Measurements from ENCODE around the gene ZCCHC2. TPM values are rescaled to one million over a fixed set of nuclear protein-coding genes. Genes with fewer than 3 reads are reported as not detected.

The ZCCHC2 gene
- total RNA-seq, 1 experiment from 2014 or later = 12.4 TPM

- H3K27ac Mint-ChIP-seq = no peak overlapping the region
- H3K14ac ChIP-seq (ENCODE audit: insufficient read depth, low read length) = no peak overlapping the region
- H3K4me2 ChIP-seq (ENCODE audit: insufficient read depth, insufficient read length, low read length) = no peak overlapping the region
- H3K27me3 Mint-ChIP-seq (ENCODE audit: low read depth) = no peaks in the 10 kb centered on the region
- H3K9me3 Mint-ChIP-seq = no peaks in the 10 kb centered on the region
- WGBS (ENCODE audit: extremely low coverage, insufficient read length, low lambda C conversion rate) = no CpG with 5 or more reads among the region's 7 CpGs
- no peak overlapping the region for H3K23ac ChIP-seq (ENCODE audit: insufficient read length, low read depth, low read length)
- H3K27ac ChIP-seq (ENCODE audit: insufficient read length, low read depth, low read length) = no peak overlapping the region
- peaks cover 0 to 3% of the 10 kb centered on the region in 2 experiments; a peak in 1 of 4 replicates for H3K4me1 Mint-ChIP-seq
- no peak overlapping the region for H4K8ac ChIP-seq (replicated peaks; ENCODE audit: insufficient read length, low read depth, low read length)
- no peak overlapping the region for H2AK5ac ChIP-seq (ENCODE audit: insufficient read length, low read length)
- no peak overlapping the region for H2BK12ac ChIP-seq (ENCODE audit: insufficient read length, low read depth, low read length)
- no peak overlapping the region for H3T11ph ChIP-seq (ENCODE audit: low read length)
- H3K9me3 ChIP-seq (ENCODE audit: control insufficient read depth, low read depth, low read length) = no peaks in the 10 kb centered on the region
- H2BK15ac ChIP-seq (ENCODE audit: low read depth, low read length) = no peak overlapping the region
- H3K36me3 Mint-ChIP-seq (ENCODE audit: insufficient read depth in 1 of 3, low read depth in 3 of 3) = no peaks in the 10 kb centered on the region; a peak in 1 of 7 replicates
- H4K20me1 ChIP-seq (ENCODE audit: control insufficient read depth, insufficient read depth, insufficient read length) = no peaks in the 10 kb centered on the region
- no peak overlapping the region for H2BK120ac ChIP-seq (ENCODE audit: low read depth, low read length, poor library complexity, severe bottlenecking)
- no peak overlapping the region for H3K9ac ChIP-seq (ENCODE audit: extremely low read depth, insufficient read length, low read length)
- H3K56ac ChIP-seq (ENCODE audit: insufficient read length, low read depth, low read length) = no peak overlapping the region
- H4K91ac ChIP-seq (ENCODE audit: insufficient read length, low read depth, low read length) = no peak overlapping the region
- H4K5ac ChIP-seq (ENCODE audit: insufficient read length, low read depth, low read length) = no peak overlapping the region
- H3K4ac ChIP-seq (ENCODE audit: low read depth, low read length) = no peak overlapping the region
- no peaks in the 10 kb centered on the region for H3K23me2 ChIP-seq (ENCODE audit: insufficient read length, low read depth, low read length, poor library complexity, severe bottlenecking)
- no peak overlapping the region for H2BK5ac ChIP-seq (ENCODE audit: insufficient read length, low read length)
- no peak overlapping the region for H2AFZ ChIP-seq (ENCODE audit: low read length)
- no peak overlapping the region for H2BK20ac ChIP-seq (ENCODE audit: low read depth, low read length, poor library complexity, severe bottlenecking)
- H3K79me1 ChIP-seq (ENCODE audit: insufficient read depth, low read depth, low read length, poor library complexity, severe bottlenecking) = peaks cover 9% of the 10 kb centered on the region
- no peaks in the 10 kb centered on the region for H3K79me2 ChIP-seq (ENCODE audit: insufficient read depth, low read length)
- H3K18ac ChIP-seq (ENCODE audit: insufficient read length, low read depth, low read length) = no peak overlapping the region
- no peaks in the 10 kb centered on the region for H3K4me1 ChIP-seq (ENCODE audit: insufficient read depth, low read length)
- TF ChIP-seq, protein P1, sequence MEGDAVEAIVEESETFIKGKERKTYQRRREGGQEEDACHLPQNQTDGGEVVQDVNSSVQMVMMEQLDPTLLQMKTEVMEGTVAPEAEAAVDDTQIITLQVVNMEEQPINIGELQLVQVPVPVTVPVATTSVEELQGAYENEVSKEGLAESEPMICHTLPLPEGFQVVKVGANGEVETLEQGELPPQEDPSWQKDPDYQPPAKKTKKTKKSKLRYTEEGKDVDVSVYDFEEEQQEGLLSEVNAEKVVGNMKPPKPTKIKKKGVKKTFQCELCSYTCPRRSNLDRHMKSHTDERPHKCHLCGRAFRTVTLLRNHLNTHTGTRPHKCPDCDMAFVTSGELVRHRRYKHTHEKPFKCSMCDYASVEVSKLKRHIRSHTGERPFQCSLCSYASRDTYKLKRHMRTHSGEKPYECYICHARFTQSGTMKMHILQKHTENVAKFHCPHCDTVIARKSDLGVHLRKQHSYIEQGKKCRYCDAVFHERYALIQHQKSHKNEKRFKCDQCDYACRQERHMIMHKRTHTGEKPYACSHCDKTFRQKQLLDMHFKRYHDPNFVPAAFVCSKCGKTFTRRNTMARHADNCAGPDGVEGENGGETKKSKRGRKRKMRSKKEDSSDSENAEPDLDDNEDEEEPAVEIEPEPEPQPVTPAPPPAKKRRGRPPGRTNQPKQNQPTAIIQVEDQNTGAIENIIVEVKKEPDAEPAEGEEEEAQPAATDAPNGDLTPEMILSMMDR (conservative IDR thresholded peaks at IDR 0.05) = no peak
- no peak overlapping the region for H3K4me3 Mint-ChIP-seq
- H3K27me3 ChIP-seq (ENCODE audit: insufficient read depth, low read length) = no peaks in the 10 kb centered on the region
- no peak for DNase-seq
Measured at GRCh38 chr18:62536005-62536404, 13.2 kb downstream of the ZCCHC2 start.

Data from H9 (cell line).